Upper lobe of left lung (tissue), 6 donors: ENCODE measurements around the gene ARID1B. TPM values are rescaled to one million over a fixed set of nuclear protein-coding genes. Genes with fewer than 3 reads are reported as not detected.

Experiments
- ATAC-seq, 2 donors: fragments of 200-7000 bp; cut with Tn5 transposase; one replicate each; pipeline ENCODE4 v1.9.1; 2022; ENCODE audit warnings: mild to moderate bottlenecking in 2 of 2, moderate library complexity in 2 of 2; ENCODE audit not compliant: low FRiP score in 2 of 2
- DNase-seq, 2 donors: peaks; one replicate each; pipeline ENCODE4 v3.0.0-alpha.2; 2019 to 2020
- H3K27ac ChIP-seq, 4 donors: fragments of 200-600 bp; sonication (generic); one replicate each; pipeline ENCODE4 v1.5.1; 2016 to 2019
- H3K27me3 ChIP-seq, 4 donors: fragments of 200-600 bp; sonication (generic); one replicate each; pipeline ENCODE4 v1.5.1; 2017 to 2019
- H3K36me3 ChIP-seq, 4 donors: fragments of 200-600 bp; sonication (generic); one replicate each; pipeline ENCODE4 v1.5.1; 2016 to 2019
- H3K4me1 ChIP-seq, 4 donors: fragments of 200-600 bp; sonication (generic); one replicate each; pipeline ENCODE4 v1.5.1; 2018 to 2019
- H3K4me3 ChIP-seq, 4 donors: fragments of 200-600 bp; sonication (generic); one replicate each; pipeline ENCODE4 v1.5.1; 2017 to 2019; ENCODE audit warnings: mild to moderate bottlenecking in 2 of 4, moderate library complexity in 1 of 4
- H3K9me3 ChIP-seq, 4 donors: fragments of 200-600 bp; sonication (generic); one replicate each; pipeline ENCODE4 v1.5.1; 2018 to 2019
- EP300 ChIP-seq, 4 donors: sonication (generic); formaldehyde crosslinking; IDR thresholded peaks; one replicate each; pipeline ENCODE4 v1.5.1; 2017; ENCODE audit warnings: antibody characterized with exemption in 4 of 4, control low read depth in 2 of 4
- POLR2A ChIP-seq, 4 donors: fragments of 450-650 bp; IDR thresholded peaks; one replicate each; pipeline ENCODE4 v1.5.1; 2016 to 2017; ENCODE audit warnings: antibody characterized with exemption in 4 of 4, mild to moderate bottlenecking in 2 of 4
- POLR2AphosphoS5 ChIP-seq, 2 donors: sonication (generic); formaldehyde crosslinking; IDR thresholded peaks; one replicate each; pipeline ENCODE4 v1.5.1; 2017; ENCODE audit warnings: antibody characterized with exemption in 2 of 2
- WGBS, 2 donors: methylation state at CpG; one replicate each; pipeline ENCODE4 v1.1.5; 2017 to 2018; 5-methylcytosine and 5-hydroxymethylcytosine counted together
- total RNA-seq, 6 donors: library from RNA; depleted of rRNA in 4 of 6; stranded (reverse); fragments of >200 nt in 4 of 6; gene quantifications; one replicate each; pipeline versions ENCODE4 v1.1.0 to v1.2.1, GENCODE V29; 2016 to 2021
- TF ChIP-seq, protein P1 (sequence below), 6 experiments: fragments of 450-650 bp in 4 of 6; fragments of 200-600 bp in 2 of 6; sonication (generic) in 2 of 6; IDR thresholded peaks; one replicate each; pipeline ENCODE4 v1.5.1; 2016 to 2019; ENCODE audit warnings: antibody characterized with exemption in 6 of 6
- donor health status: DM: no; HTN: no; CAD: no; lungs with moderate emphysema.
- donor health status: DM: no; HTN: yes; CAD: no; lungs with severe emphysema.

The ARID1B gene
- total RNA-seq, 6 donors from 2014 or later = 66.4 to 168 (median 109) TPM

DNA sequence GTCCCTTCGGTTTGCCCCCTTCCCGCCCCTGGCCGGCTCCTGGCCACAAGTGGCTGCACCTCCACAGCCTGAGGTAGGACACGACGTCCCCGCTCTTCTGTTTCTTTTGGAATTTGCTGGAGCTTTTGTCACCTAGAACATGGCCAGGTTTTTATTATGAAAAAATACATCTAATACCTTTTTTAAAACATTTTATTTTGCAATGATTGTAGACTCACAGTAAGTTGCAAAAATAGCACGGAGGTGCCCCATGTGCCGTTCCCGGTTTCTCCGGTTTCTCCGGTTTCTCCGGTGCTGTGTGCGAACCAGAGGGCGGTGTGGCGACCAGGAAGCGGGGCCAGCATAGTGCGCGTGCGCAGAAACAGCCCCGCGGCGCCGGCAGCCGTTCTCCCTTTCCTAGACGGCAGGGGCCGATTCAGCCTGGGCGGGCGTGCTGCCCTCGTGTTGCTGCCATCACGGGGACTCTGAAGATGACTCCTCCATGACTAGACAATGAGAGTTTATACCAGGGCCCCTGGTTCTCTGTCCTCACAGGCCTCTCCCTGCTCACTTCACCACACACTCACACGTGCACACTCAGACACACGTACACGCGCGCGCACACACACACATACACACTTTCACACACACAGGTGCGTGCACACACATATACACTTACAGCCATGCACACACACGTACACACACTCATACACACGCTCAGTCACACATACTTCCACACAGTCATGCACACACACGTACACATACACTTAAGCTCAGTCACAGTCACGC is 444.1 kb downstream of the ARID1B start:
- Histone ChIP-seq H3K36me3 (no peaks in the 10 kb centered on the region), H3K4me3 (peak overlapping the region in 3 of 4 donors; percentile 33 to 48 (median 47)), H3K27ac (peak overlapping the region in 1 of 4 donors; percentile 53), H3K27me3 (no peaks in the 10 kb centered on the region), H3K4me1 (peaks cover 2 to 14% (median 8%) of the 10 kb centered on the region in 4 donors), H3K9me3 (no peaks in the 10 kb centered on the region)
- 29 to 31% methylated on average over 32 to 39 of the region's 41 CpGs for WGBS, 2 donors
- DNase-seq (peak; percentile 87 to 95), ATAC-seq (peak; percentile 73 to 92)
- TF ChIP-seq, protein P1, sequence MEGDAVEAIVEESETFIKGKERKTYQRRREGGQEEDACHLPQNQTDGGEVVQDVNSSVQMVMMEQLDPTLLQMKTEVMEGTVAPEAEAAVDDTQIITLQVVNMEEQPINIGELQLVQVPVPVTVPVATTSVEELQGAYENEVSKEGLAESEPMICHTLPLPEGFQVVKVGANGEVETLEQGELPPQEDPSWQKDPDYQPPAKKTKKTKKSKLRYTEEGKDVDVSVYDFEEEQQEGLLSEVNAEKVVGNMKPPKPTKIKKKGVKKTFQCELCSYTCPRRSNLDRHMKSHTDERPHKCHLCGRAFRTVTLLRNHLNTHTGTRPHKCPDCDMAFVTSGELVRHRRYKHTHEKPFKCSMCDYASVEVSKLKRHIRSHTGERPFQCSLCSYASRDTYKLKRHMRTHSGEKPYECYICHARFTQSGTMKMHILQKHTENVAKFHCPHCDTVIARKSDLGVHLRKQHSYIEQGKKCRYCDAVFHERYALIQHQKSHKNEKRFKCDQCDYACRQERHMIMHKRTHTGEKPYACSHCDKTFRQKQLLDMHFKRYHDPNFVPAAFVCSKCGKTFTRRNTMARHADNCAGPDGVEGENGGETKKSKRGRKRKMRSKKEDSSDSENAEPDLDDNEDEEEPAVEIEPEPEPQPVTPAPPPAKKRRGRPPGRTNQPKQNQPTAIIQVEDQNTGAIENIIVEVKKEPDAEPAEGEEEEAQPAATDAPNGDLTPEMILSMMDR (IDR thresholded peaks at IDR 0.05) = peak in 3 of 6 experiments; percentile 9 to 19 (median 16)
- TF ChIP-seq POLR2A (IDR thresholded peaks at IDR 0.05) (no peak), POLR2AphosphoS5 (IDR thresholded peaks at IDR 0.05) (peak in 1 of 2 donors; percentile 44), EP300 (IDR thresholded peaks at IDR 0.05) (no peak)

DNA sequence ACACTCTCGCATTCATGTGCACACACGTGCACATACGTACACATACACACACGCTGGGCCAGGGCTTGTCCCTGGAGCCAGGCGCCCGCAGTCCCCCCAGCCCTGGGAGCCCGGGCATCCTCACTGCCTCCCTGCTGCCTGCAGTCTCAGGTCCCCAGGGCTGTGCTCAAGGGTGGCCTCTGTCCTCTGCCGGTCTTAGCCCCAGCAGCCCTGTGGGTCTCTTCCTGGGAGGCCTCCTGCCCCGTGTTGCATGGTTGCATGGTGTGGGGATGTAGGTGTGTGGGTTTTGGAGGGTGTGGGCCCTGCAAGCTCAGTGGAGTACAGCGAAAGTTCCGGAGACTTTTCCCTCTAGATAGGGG is 444.6 kb downstream of the ARID1B start:
- no peaks in the 10 kb centered on the region for H3K27me3 ChIP-seq
- H3K9me3 ChIP-seq = no peaks in the 10 kb centered on the region
- peaks cover 2 to 14% (median 8%) of the 10 kb centered on the region in 4 donors for H3K4me1 ChIP-seq
- DNase-seq (peak in 1 of 2 donors; percentile 66), ATAC-seq (no peak)
- H3K4me3 ChIP-seq = no peak overlapping the region
- TF ChIP-seq EP300 (IDR thresholded peaks at IDR 0.05) = no peak
- WGBS, 2 donors = 91 to 92% methylated on average over 5 to 11 of the region's 11 CpGs
- H3K36me3 ChIP-seq = no peaks in the 10 kb centered on the region
- H3K27ac ChIP-seq = no peak overlapping the region

DNA sequence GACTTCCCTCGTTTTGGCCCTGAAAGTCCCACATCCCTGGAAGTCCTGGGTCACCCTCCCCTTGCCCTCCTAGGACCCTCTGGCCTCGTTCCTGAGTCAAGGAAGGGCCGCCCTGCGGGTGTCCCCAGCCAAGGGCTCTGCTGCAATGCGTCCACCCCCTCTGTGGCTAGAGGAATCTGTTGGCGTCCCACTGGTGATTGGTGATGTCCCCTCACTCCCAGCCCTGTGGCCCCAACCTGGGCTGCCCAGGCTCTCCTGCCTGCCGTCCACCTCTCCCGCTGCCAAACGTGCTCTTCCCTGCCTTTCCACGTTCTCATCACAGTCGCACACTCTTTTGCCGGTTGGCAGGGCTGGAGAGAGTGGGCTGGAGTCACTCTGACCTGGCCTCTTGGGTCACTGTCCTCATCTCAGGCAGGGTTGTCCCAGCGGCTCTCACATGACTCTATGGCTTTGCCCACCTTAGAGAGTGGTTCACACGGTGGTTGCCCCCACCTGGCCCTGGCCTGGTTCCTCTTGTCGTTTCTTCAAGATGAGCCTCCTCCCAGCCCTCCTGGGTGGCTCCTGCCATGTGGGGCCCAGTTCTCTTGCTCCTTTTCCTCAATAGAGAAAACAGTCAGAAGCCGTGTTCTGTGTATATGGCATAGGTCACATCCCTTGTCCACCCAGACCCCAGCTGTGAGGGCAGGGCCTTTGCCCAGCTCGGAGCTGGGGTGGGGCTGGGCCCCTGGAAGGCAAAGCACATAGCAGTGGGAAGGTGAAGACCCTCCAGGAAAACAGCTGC is 445.2 kb downstream of the ARID1B start:
- no peaks in the 10 kb centered on the region for H3K36me3 ChIP-seq
- no peak overlapping the region for H3K27ac ChIP-seq
- 84 to 91% methylated on average over 17 of the region's 17 CpGs for WGBS, 2 donors
- H3K4me1 ChIP-seq = peaks cover 2 to 14% (median 8%) of the 10 kb centered on the region in 4 donors
- H3K9me3 ChIP-seq = no peaks in the 10 kb centered on the region
- no peaks in the 10 kb centered on the region for H3K27me3 ChIP-seq
- TF ChIP-seq, protein P1 (IDR thresholded peaks at IDR 0.05) = no peak
- TF ChIP-seq EP300 (IDR thresholded peaks at IDR 0.05) = no peak
- TF ChIP-seq POLR2A (IDR thresholded peaks at IDR 0.05) = no peak
- no peak for TF ChIP-seq POLR2AphosphoS5 (IDR thresholded peaks at IDR 0.05)
- no peak for ATAC-seq
- no peak overlapping the region for H3K4me3 ChIP-seq
- DNase-seq = no peak

DNA sequence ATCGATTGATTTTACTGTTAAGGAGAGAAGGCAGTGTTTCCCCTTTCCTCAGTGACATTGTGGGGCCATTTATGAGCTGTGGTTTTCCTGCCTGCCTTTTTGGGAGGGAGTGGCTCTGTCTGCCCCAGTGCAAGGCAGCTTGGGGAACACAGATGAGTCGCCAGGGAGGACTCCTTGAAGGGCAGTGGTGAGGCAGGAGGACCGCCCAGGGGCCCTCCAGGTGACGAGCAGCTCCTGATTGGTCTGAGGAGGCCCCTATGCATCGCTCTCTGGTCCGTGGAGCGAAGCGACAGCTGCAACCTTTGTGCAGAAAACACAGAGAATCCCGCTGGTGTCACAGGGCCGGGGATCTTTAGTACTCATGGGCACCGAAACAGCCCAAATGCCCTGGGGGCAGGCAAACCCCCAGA is 445.8 kb downstream of the ARID1B start:
- no peak for ATAC-seq
- Histone ChIP-seq H3K4me1 (peaks cover 2 to 14% (median 8%) of the 10 kb centered on the region in 4 donors), H3K4me3 (no peak overlapping the region), H3K36me3 (no peaks in the 10 kb centered on the region), H3K27me3 (no peaks in the 10 kb centered on the region), H3K9me3 (no peaks in the 10 kb centered on the region), H3K27ac (no peak overlapping the region)
- no peak for TF ChIP-seq POLR2AphosphoS5 (IDR thresholded peaks at IDR 0.05)
- TF ChIP-seq, protein P1 (IDR thresholded peaks at IDR 0.05) = no peak
- no peak for TF ChIP-seq EP300 (IDR thresholded peaks at IDR 0.05)
- TF ChIP-seq POLR2A (IDR thresholded peaks at IDR 0.05) = no peak
- WGBS, 2 donors = 51 to 78% methylated on average over 1 to 11 of the region's 11 CpGs
- no peak for DNase-seq

DNA sequence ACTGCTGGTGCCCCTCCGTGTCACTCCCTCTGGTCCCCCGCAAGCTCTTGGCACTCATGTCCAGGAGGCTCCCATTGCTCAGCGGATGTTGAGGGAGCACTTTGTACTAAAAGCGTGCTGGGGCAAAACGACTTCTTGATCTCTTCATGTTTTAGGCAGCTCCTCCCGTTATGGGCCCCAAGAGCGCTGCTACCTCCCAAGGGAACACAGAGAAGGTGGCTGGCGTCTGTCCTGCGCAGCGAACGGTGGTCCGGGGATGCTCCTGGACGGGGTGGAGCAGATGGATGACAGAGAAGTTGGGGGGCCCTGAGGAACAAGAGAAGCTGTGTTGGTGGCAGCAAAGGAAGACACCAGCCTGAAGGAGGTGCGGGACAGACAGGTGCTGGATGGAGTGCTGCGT is 446.3 kb downstream of the ARID1B start:
- H3K27me3 ChIP-seq = no peaks in the 10 kb centered on the region
- H3K4me3 ChIP-seq = no peak overlapping the region
- H3K4me1 ChIP-seq = peaks cover 2 to 14% (median 8%) of the 10 kb centered on the region in 4 donors
- WGBS, 2 donors = 88 to 96% methylated on average over 15 of the region's 15 CpGs
- ATAC-seq (no peak), DNase-seq (no peak)
- no peak overlapping the region for H3K27ac ChIP-seq
- no peak for TF ChIP-seq POLR2AphosphoS5 (IDR thresholded peaks at IDR 0.05)
- TF ChIP-seq EP300 (IDR thresholded peaks at IDR 0.05) = no peak
- TF ChIP-seq, protein P1 (IDR thresholded peaks at IDR 0.05) = no peak
- no peak for TF ChIP-seq POLR2A (IDR thresholded peaks at IDR 0.05)
- no peaks in the 10 kb centered on the region for H3K9me3 ChIP-seq
- H3K36me3 ChIP-seq = no peaks in the 10 kb centered on the region
